Measurements from ENCODE around the gene PCYT1A. TPM values are rescaled to one million over a fixed set of nuclear protein-coding genes. Genes with fewer than 3 reads are reported as not detected.
A peak's percentile ranks its signal among the peaks of the same experiment; 100 is the strongest.
"Not testable (repeated sequence)": the region's sequence is repeated elsewhere in the genome, so short reads cannot be mapped to it uniquely, and the experiment has no call there.

PCYT1A gene
- total and polyA plus RNA-seq, 5 donors from 2014 or later, result 21.4 to 87.4 (median 23.2) TPM

- Histone ChIP-seq H3K36me3 (ENCODE audit: control insufficient read depth, insufficient read depth, low read length) (no peaks in the 10 kb centered on the region), H3K27ac (ENCODE audit: insufficient read depth, low read length, poor library complexity, severe bottlenecking) (peak overlapping the region; percentile 5), H3K4me3 (ENCODE audit: low read depth, low read length) (no peak overlapping the region), H3K27me3 (ENCODE audit: control insufficient read depth, insufficient read depth, low read length) (no peaks in the 10 kb centered on the region), H3K9me3 (ENCODE audit: control insufficient read depth in 2 of 2, low read length in 2 of 2) (no peaks in the 10 kb centered on the region), H3K4me1 (ENCODE audit: control insufficient read depth, insufficient read depth, low read length, poor library complexity, severe bottlenecking) (peaks cover 3% of the 10 kb centered on the region)
- peaks cover 0 to 15% (median 7%) of the 10 kb centered on the region in 4 donors for H3K4me1 Mint-ChIP-seq
- no peak for DNase-seq
- ATAC-seq (ENCODE audit: low read depth in 2 of 2), result no peak
- H3K27ac Mint-ChIP-seq, result peak overlapping the region; percentile 44 to 72 (median 68)
- H3K36me3 Mint-ChIP-seq, result no peaks in the 10 kb centered on the region
- no peaks in the 10 kb centered on the region for H3K27me3 Mint-ChIP-seq
- peaks cover 0 to 2% (median 0%) of the 10 kb centered on the region in 7 donors for H3K9me3 Mint-ChIP-seq
- peak overlapping the region in 2 of 4 donors; percentile 19 to 85 for H3K4me3 Mint-ChIP-seq
These were observed 27.1 kb upstream of the PCYT1A start for GRCh38 chr3:196314597-196314996.

DNA sequence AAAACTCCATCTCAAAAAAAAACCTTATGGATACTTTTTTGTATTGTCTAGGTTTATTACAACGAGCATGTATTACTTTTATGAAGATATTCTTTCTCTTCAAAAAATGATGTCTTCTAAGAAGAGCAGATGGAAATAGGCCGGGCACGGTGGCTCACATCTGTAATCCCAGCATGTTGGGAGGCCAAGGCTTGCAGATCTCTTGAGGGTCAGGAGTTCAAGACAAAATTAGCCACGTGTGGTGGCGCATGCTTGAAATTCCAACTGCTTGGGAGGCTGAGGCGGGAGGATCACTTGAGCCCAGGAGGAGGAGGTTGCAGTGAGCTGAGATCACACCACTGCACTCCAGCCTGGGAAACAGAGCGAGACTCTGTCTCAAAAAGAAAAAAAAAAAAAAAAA, 26.6 kb upstream of the PCYT1A start:
- not testable (repeated sequence) for H3K36me3 ChIP-seq (ENCODE audit: control insufficient read depth, insufficient read depth, low read length); H3K36me3 Mint-ChIP-seq; H3K9me3 Mint-ChIP-seq; H3K4me1 Mint-ChIP-seq; H3K27me3 Mint-ChIP-seq; DNase-seq; H3K27me3 ChIP-seq (ENCODE audit: control insufficient read depth, insufficient read depth, low read length); H3K4me3 ChIP-seq (ENCODE audit: low read depth, low read length); H3K4me1 ChIP-seq (ENCODE audit: control insufficient read depth, insufficient read depth, low read length, poor library complexity, severe bottlenecking); ATAC-seq (ENCODE audit: low read depth in 2 of 2); H3K9me3 ChIP-seq (ENCODE audit: control insufficient read depth in 2 of 2, low read length in 2 of 2); H3K27ac ChIP-seq (ENCODE audit: insufficient read depth, low read length, poor library complexity, severe bottlenecking)
- peak overlapping the region in 2 of 4 donors; percentile 19 to 85 for H3K4me3 Mint-ChIP-seq
- H3K27ac Mint-ChIP-seq, result peak overlapping the region in 1 of 3 donors; percentile 44

- not testable (repeated sequence) for H3K27me3 Mint-ChIP-seq; H3K4me3 ChIP-seq (ENCODE audit: low read depth, low read length); H3K4me3 Mint-ChIP-seq; H3K4me1 ChIP-seq (ENCODE audit: control insufficient read depth, insufficient read depth, low read length, poor library complexity, severe bottlenecking); DNase-seq; H3K9me3 Mint-ChIP-seq; H3K27ac ChIP-seq (ENCODE audit: insufficient read depth, low read length, poor library complexity, severe bottlenecking); H3K36me3 ChIP-seq (ENCODE audit: control insufficient read depth, insufficient read depth, low read length); H3K4me1 Mint-ChIP-seq; ATAC-seq (ENCODE audit: low read depth in 2 of 2); H3K9me3 ChIP-seq (ENCODE audit: control insufficient read depth in 2 of 2, low read length in 2 of 2); H3K27me3 ChIP-seq (ENCODE audit: control insufficient read depth, insufficient read depth, low read length)
- H3K36me3 Mint-ChIP-seq, result peaks cover 21% of the 10 kb centered on the region
- H3K27ac Mint-ChIP-seq, result peak overlapping the region in 1 of 3 donors; percentile 13
These were observed 15.4 kb upstream of the PCYT1A start for GRCh38 chr3:196302960-196303359.

DNA sequence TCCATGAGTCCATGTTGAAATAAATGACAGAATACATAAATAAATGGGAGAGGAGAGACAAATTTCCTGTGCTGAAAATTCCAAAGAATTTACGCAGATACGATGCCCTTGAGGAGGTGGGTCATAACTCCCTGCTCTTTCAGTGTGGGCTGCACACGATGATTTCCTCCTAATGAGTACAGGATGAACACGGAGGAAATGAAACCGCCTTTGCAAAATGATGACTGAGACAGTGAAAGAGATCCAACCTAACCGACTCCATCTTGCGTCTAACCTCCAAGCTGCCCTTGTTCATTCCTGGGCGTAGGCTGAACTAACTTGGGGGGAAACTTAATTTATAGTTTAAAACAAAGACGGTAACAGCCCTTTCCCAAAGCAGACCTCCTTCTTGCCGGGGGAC, 15.0 kb upstream of the PCYT1A start:
- H3K27ac Mint-ChIP-seq; ATAC-seq (ENCODE audit: low read depth in 2 of 2); H3K9me3 ChIP-seq (ENCODE audit: control insufficient read depth in 2 of 2, low read length in 2 of 2); H3K4me3 Mint-ChIP-seq; H3K36me3 ChIP-seq (ENCODE audit: control insufficient read depth, insufficient read depth, low read length); H3K27me3 ChIP-seq (ENCODE audit: control insufficient read depth, insufficient read depth, low read length); H3K4me3 ChIP-seq (ENCODE audit: low read depth, low read length); H3K27me3 Mint-ChIP-seq; H3K27ac ChIP-seq (ENCODE audit: insufficient read depth, low read length, poor library complexity, severe bottlenecking); H3K4me1 ChIP-seq (ENCODE audit: control insufficient read depth, insufficient read depth, low read length, poor library complexity, severe bottlenecking); DNase-seq; H3K4me1 Mint-ChIP-seq; H3K9me3 Mint-ChIP-seq: not testable (repeated sequence)
- H3K36me3 Mint-ChIP-seq, result peaks cover 21% of the 10 kb centered on the region

GRCh38 chr3:196298521-196298920, 11.0 kb upstream of the PCYT1A start:
- Mint-ChIP-seq H3K4me3 (no peak overlapping the region), H3K9me3 (no peaks in the 10 kb centered on the region), H3K36me3 (peaks cover 21% of the 10 kb centered on the region), H3K27me3 (no peaks in the 10 kb centered on the region), H3K27ac (no peak overlapping the region), H3K4me1 (peaks cover 0 to 8% (median 2%) of the 10 kb centered on the region in 4 donors)
- H3K4me3 ChIP-seq (ENCODE audit: low read depth, low read length), result no peak overlapping the region
- no peaks in the 10 kb centered on the region for H3K36me3 ChIP-seq (ENCODE audit: control insufficient read depth, insufficient read depth, low read length)
- DNase-seq (no peak), ATAC-seq (ENCODE audit: low read depth in 2 of 2) (no peak)
- no peaks in the 10 kb centered on the region for H3K9me3 ChIP-seq (ENCODE audit: control insufficient read depth in 2 of 2, low read length in 2 of 2)
- no peaks in the 10 kb centered on the region for H3K27me3 ChIP-seq (ENCODE audit: control insufficient read depth, insufficient read depth, low read length)
- H3K4me1 ChIP-seq (ENCODE audit: control insufficient read depth, insufficient read depth, low read length, poor library complexity, severe bottlenecking), result no peaks in the 10 kb centered on the region
- H3K27ac ChIP-seq (ENCODE audit: insufficient read depth, low read length, poor library complexity, severe bottlenecking), result no peak overlapping the region

- Histone ChIP-seq H3K4me3 (ENCODE audit: low read depth, low read length) (no peak overlapping the region), H3K27ac (ENCODE audit: insufficient read depth, low read length, poor library complexity, severe bottlenecking) (no peak overlapping the region), H3K9me3 (ENCODE audit: control insufficient read depth in 2 of 2, low read length in 2 of 2) (no peaks in the 10 kb centered on the region), H3K27me3 (ENCODE audit: control insufficient read depth, insufficient read depth, low read length) (no peaks in the 10 kb centered on the region), H3K4me1 (ENCODE audit: control insufficient read depth, insufficient read depth, low read length, poor library complexity, severe bottlenecking) (peaks cover 6% of the 10 kb centered on the region), H3K36me3 (ENCODE audit: control insufficient read depth, insufficient read depth, low read length) (no peaks in the 10 kb centered on the region)
- Mint-ChIP-seq H3K36me3 (no peaks in the 10 kb centered on the region), H3K4me3 (peak overlapping the region in 1 of 4 donors; percentile 70), H3K4me1 (peaks cover 3 to 15% (median 9%) of the 10 kb centered on the region in 4 donors), H3K27me3 (no peaks in the 10 kb centered on the region), H3K9me3 (no peaks in the 10 kb centered on the region), H3K27ac (peak overlapping the region in 2 of 3 donors; percentile 20 to 86)
- no peak for ATAC-seq (ENCODE audit: low read depth in 2 of 2)
- no peak for DNase-seq
These were observed 4.9 kb upstream of the PCYT1A start for GRCh38 chr3:196292286-196292923.

GRCh38 chr3:196288141-196288460, 575 bp upstream of the PCYT1A start:
- Histone ChIP-seq H3K27ac (ENCODE audit: insufficient read depth, low read length, poor library complexity, severe bottlenecking) (peak overlapping the region; percentile 89), H3K4me1 (ENCODE audit: control insufficient read depth, insufficient read depth, low read length, poor library complexity, severe bottlenecking) (peaks cover 33% of the 10 kb centered on the region), H3K9me3 (ENCODE audit: control insufficient read depth in 2 of 2, low read length in 2 of 2) (no peaks in the 10 kb centered on the region), H3K36me3 (ENCODE audit: control insufficient read depth, insufficient read depth, low read length) (peaks cover 2% of the 10 kb centered on the region), H3K27me3 (ENCODE audit: control insufficient read depth, insufficient read depth, low read length) (no peaks in the 10 kb centered on the region), H3K4me3 (ENCODE audit: low read depth, low read length) (peak overlapping the region; percentile 86)
- Mint-ChIP-seq H3K4me1 (peaks cover 22 to 54% (median 42%) of the 10 kb centered on the region in 4 donors), H3K27ac (peak overlapping the region; percentile 79 to 98 (median 98)), H3K36me3 (peaks cover 3% of the 10 kb centered on the region), H3K9me3 (no peaks in the 10 kb centered on the region), H3K4me3 (peak overlapping the region; percentile 98 to 100 (median 99)), H3K27me3 (no peaks in the 10 kb centered on the region)
- DNase-seq (no peak), ATAC-seq (ENCODE audit: low read depth in 2 of 2) (no peak)

- ATAC-seq (ENCODE audit: low read depth in 2 of 2) (peak; percentile 24 to 38), DNase-seq (peak in 2 of 3 donors; percentile 8 to 56)
- Histone ChIP-seq H3K9me3 (ENCODE audit: control insufficient read depth in 2 of 2, low read length in 2 of 2) (no peaks in the 10 kb centered on the region), H3K4me1 (ENCODE audit: control insufficient read depth, insufficient read depth, low read length, poor library complexity, severe bottlenecking) (peaks cover 33% of the 10 kb centered on the region), H3K27me3 (ENCODE audit: control insufficient read depth, insufficient read depth, low read length) (no peaks in the 10 kb centered on the region), H3K36me3 (ENCODE audit: control insufficient read depth, insufficient read depth, low read length) (peaks cover 2% of the 10 kb centered on the region), H3K27ac (ENCODE audit: insufficient read depth, low read length, poor library complexity, severe bottlenecking) (peak overlapping the region; percentile 89), H3K4me3 (ENCODE audit: low read depth, low read length) (peak overlapping the region; percentile 86)
- Mint-ChIP-seq H3K4me3 (peak overlapping the region; percentile 98 to 100 (median 99)), H3K36me3 (peaks cover 3% of the 10 kb centered on the region), H3K27ac (peak overlapping the region; percentile 98 to 99 (median 98)), H3K9me3 (no peaks in the 10 kb centered on the region), H3K4me1 (peaks cover 25 to 58% (median 44%) of the 10 kb centered on the region in 4 donors), H3K27me3 (no peaks in the 10 kb centered on the region)
These were observed 461 bp downstream of the PCYT1A start for GRCh38 chr3:196287090-196287439.

Data from CD4-positive, CD25-positive, alpha-beta regulatory T cell (primary cell).